HPDE6-E6E7 (cell line): ENCODE measurements around the gene ATAD5.
"Not testable (repeated sequence)": the region's sequence is repeated elsewhere in the genome, so short reads cannot be mapped to it uniquely, and the experiment has no call there.

Experiments
- DNase-seq: peaks from one replicate; pipeline ENCODE4 v3.0.0; 2011; ENCODE audit warnings: missing footprints; ENCODE audit errors: extremely low spot score

The ATAD5 gene

DNA sequence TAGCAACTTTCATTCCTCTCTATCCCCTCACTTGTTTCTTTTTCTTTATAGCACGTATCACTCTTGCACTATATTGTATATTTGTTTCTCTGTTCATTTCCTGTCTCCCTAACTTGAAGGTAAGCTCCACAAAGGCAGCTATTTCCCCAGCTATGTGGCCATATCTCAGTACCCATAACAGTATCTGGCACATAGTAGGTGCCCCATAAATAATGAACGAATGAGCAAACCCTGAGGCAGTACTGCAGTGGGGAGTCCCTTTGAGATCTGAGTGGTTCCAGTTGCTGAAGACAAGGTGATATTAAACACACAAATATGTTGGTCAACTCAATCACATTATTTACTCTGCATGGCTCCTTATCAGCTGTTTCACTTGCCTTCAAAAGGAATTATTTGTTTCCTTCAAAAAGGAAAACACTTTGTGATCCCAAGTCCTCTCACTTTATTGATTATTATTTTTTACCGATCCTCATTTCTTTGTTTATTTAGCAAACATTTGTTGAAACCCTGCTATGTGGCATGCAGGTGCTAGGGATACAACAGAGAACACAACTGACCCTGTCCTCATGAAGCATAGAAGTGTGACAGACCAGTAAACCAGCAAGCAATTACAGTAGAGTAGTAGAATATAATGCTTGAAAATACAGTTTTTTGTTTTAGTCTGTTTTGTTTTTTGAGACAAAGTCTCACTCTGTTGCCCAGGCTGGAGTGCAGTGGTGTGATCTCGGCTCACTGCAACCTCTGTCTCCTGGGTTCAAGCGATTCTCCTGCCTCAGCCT lies 84.3 kb downstream of the ATAD5 start:
- no peak for DNase-seq

DNA sequence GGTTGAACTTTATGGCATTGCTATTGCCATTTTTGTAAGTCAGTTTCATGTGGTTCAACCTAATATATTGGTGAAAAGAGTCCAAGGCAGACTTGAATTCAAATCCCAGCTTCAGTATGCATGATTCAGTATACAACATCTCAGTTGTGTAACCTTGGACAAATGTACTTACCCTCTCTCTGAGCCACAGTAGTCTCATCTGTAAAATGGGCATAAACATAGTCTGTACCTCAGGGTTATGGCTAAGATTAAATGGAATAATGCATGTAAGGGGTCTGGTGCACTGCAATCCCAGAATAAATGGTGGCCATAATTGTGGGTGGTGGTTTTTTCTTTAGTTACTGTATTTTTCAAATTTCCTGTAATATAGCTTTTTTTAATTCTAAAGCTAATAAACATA lies 85.3 kb downstream of the ATAD5 start:
- DNase-seq = no peak

DNA sequence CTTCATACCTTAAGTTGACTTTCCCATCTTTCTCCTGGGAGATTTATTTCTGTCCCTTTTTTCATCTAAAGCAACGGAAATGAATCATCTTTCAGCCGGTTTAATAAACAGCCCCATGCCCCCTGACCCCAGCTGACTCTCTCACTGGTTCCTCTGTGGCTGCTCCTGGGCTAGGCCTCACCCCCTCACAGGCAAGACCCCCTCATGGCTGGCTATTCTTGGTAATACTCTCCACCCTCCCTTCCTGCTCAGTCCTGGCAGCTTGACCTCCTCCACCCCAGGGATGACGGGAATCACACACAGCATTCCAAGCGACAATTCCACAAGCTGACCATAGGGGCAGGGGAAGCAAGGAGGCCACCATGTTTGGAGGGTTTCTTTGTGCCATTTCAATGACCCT lies 88.5 kb downstream of the ATAD5 start:
- DNase-seq = no peak

DNA sequence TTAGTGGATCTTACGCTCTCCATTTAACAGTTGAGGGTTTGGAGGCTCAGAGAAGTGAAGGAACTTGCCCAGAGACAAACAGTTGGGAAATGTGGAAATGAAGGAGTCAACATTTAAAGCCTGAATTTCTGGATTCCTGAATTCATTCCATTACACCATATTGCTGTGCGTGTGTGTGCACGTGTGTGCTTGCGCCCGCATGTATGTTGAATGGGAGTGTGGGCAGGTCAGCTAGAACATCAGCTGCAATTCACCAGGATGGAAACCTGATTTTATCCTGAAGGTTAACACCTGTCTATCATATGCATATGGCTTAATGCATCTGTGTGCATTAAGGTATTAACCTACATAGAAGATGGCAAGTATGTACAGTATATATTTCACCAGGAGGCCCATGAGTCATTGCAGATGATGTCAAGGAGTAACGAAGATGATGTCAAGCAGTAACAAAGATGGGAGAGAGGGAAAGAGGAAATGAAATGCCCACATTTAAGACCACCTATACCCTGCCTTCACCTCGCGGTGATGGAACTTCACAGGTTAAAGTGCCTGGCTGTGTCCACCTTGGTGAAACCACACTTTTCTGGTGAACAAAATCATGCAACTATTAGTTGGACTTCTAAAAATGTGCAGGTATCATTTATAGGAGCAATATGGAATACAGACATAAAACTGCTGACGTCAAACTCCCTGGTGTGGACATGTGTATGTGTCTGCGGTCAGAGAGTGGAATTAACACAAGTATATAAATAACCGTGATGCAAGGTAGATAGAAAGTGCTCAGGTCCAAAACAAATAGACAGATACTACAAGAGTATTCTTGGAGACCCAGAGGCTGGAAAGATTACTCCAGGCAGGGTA lies 89.1 kb downstream of the ATAD5 start:
- DNase-seq = no peak

DNA sequence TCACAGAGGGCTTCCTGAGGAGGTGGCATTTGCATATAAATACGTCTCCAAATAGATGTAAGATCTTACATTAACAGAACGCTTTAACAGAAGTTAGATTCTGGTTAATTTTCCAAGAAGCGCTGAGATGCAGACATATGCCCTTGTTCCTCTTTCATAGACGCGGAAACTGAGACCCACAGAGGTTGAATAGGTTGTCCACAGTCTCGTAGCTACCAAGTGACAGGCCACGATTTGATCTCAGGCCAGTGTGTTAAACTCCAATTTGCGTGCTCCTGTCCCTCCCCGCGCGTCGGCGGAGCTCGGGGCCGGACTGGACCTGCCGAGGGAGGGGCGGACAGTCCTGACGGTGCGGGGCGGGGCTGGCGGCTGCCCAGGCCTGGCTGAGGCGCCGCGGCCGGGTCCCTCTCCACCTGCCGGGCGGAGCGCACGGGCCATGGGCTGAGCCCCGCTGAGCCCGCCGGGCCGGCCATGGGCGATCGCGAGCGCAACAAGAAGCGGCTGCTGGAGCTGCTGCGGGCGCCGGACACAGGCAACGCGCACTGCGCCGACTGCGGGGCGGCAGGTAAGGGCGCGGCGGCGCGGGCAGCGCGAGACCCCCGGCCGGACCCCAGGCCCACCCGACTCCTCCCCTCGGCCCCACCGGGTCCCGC lies 89.9 kb downstream of the ATAD5 start, which contains the start of gene ADAP2:
Gene ADAP2, plus strand, starts transcription at position 402 of the 653 bp plus-strand sequence. Its CDS starts 70 bp downstream, at position 472.
- DNase-seq = no peak

DNA sequence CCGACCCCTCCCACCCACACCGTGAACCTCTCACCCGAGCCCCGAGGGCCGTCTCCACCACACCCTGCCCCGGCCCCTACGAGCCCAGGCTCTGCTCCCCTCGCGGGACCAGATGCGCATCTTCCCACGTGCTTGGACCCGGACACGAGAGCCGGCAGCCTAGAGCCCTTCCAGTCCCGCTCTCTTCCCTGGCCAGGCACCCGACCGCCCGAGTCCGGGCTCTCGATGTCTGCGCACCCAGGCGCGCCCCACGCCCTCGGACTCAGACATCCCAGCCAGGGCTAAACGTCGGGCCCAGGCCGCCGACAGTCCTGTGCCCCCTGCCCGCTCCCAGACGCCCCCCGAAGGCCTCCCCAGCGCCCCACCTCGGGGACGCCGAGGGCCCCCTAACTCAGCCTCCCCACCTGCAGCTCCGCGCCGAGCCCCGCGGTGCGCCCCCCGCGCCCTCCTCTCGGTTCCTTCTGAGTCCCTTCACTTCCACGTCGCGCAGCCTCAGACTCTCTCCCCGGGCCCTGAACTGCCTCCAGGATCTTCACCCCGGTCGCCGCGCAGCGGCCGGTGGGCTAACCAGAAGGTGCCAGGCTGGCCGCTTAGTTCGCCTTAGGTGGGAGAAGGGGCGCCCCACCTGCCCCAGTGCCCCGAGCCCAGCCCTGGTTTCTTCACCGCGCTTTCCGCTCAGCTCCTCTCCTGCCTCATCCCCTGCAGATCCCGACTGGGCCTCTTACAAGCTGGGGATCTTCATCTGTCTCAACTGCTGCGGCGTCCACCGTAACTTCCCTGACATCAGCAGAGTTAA lies 90.7 kb downstream of the ATAD5 start:
- DNase-seq = no peak

DNA sequence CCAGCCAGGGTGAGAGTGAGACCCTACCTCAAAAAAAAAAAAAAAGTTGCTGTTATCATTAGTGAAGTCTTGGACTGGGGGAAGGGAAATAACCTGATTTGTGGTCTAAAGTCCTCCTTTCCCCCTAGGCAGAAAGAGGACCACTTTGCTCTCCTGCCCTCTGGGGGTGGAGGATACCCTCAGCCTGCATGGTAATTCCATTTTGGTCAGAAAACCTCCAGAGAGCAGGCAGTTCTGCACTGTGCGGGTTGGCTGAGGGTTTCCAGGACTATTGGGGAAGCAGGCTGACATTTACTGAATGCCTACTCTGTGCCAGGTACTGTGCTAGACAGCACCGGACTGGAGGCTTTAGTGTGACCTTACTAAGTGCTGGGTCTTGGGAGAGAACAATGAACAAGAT lies 92.6 kb downstream of the ATAD5 start:
- DNase-seq = no peak

DNA sequence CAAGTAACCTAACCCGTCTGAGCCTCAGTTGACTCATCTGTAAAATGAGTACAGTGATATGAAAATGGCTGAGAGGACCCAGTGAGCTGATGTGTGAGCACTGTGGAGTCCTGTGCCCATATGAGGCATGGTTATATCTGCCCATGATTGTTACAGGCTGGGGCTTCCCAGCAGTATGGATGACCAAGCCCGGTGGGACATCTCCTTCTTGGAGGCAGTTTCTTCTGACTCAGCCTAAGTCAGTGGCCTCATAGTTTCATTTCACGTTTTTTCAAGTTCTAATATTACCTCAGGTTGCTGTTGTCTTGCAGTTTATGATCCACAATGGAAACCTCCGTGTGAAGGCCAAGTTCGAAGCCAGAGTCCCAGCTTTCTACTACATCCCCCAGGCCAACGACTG lies 94.8 kb downstream of the ATAD5 start:
- DNase-seq = no peak

DNA sequence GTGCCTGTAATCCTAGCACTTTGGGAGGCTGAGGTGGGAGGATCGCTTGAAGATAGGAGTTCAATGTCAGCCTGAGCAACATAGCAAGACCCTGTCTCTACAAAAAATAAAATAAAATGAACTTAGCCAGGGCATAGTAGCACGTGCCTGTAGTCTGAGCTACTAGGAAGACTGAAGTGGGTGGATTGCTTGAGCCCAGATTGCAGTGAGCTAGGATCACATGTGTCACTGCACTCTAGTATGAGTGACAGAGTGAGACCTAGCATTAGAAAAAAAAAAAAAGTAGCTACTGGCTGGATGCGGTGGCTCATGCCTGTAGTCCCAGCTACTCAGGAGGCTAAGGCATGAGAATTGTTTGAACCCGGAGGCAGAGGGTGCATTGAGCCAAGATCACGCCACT lies 96.0 kb downstream of the ATAD5 start:
- no peak for DNase-seq

DNA sequence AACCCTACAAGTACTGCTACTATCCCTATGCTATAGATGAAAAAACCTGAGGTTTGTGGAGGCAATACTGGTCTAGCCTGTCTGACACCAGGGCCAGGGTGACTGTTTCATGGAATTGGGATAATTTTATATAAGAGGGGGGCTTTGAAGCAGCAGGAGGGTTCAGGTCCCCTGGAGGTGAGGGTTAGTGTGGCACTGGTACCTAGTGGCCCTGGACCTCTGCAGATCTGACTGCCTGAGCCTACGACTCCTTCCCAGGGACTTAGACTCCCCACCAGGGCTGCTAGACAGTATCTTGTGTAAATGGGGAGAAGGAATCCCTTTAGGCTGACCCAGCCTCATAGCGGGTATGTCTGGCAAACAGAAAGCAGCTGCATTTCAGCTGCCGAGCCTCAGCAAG lies 96.8 kb downstream of the ATAD5 start:
- DNase-seq = no peak

DNA sequence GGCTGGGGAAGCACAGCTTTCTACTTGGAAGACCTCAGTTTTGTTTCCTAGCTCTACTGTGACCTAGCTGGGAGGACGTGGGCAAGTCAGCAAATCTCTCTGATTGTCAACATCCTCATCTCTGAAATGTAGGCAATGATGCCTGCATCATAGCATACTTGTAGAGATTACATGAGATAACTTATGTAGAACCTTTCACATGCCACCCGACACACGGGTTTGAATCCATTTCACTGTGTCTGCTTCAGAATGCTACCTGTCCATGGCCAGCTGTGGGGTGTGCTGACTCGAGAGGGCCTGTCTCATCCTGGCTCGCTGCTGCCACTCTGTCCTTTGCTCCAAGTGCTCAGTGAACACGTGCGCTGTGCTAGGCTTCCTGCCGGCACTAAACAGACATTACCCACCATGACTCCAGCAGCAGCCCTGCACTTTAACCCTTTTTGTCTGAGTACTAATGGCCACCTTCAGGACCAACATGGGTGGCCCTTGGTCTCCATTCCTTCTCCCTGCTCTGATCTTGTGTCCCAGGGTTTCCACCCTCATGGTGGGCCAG lies 97.4 kb downstream of the ATAD5 start:
- DNase-seq = no peak

DNA sequence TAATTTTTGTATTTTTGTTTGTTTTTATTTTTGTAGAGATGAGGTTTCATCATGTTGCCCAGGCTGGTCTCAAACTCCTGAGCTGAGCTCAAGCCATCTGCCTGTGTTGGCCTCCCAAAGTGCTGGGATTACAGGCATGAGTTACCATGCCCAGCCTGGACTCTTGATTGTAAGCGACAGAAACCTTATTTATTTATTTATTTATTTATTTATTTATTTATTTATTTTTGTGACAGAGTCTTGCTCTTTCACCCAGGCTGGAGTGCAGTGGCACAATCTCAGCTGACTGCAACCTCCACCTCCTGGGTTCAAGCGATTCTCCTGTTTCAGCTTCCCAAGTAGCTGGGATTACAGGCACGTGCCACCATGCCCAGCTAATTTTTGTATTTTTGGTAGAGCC lies 98.1 kb downstream of the ATAD5 start:
- DNase-seq = not testable (repeated sequence)

DNA sequence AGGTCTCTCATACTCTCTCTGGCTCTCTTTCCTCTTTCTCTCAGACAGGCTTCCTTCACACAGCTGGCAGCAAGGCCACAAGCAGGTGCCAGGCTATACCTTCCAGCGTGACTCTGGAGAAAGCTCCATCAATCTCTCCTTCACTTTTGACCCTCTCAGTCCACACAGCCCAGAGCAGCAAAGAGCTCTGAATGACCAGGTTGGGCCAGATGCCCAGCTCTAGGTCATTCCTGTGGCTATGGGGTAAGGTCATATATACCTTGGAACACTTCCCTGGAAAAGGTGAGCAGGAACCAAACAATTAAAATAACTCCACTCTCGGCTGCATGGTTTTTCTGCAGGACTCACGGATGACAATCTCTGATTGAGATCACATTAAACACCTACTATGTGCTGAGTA lies 98.7 kb downstream of the ATAD5 start:
- DNase-seq = no peak

DNA sequence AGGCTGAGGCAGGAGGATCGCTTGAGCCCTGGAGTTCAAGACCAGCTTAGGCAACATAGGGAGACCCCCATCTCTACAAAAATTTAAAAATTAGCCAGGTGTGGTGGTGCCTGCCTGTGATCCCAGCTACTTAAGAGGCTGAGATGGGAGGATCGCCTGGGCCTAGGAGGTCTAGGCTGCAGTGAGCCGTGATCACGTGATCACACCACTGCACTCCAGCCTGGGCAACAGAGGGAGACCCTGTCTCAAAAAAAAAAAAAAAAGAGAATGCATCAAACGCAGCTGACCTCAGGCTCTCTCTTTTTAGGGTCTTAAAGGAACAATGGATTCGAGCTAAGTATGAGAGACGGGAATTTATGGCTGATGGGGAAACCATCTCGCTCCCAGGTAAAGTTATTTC lies 99.8 kb downstream of the ATAD5 start:
- not testable (repeated sequence) for DNase-seq

DNA sequence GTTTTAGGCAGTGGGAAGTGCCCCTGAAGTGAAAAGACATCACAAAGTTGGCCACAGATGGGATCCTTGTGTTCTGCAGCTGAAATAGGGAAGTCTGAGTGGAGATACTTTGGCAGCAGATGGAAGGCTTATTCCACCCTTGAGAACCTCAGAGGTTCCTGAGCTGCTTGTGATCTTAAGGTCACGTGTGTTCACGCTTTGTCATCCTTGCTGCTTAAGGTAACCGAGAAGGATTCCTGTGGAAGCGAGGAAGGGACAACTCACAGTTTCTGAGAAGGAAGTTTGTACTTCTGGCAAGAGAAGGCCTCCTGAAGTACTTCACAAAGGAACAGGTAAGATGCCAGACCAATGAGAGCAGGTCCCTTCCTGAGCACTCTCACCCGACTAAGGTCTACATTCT lies 102.2 kb downstream of the ATAD5 start:
- DNase-seq = no peak

DNA sequence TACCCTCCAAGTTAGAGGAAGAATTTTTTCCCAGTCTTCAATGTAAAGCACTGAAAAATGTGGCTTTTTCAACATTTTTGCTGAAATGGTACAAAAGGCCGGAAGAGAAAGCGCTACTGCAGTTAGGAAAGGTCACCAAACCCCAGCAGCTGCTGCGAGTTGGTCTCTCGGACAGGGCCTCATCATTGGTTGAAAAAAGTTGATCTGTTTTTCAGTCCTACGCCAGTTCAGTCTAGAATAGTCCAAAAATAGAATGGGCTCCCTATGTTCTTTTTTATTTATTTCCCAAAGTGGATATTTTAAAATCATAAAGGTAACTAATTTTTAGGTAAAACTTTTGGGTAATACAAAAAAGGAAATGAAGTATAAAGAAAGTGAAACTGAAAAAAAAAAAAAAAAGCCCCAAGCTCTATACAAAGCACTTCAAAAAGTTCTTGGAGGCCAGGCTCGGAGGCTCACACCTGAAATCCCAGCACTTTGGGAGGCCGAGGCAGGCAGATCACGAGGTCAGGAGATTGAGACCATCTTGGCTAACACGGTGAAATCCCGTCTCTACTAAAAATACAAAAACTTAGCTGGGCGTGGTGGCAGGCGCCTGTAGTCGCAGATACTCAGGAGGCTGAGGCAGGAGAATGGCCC lies 107.4 kb downstream of the ATAD5 start:
- no peak for DNase-seq

DNA sequence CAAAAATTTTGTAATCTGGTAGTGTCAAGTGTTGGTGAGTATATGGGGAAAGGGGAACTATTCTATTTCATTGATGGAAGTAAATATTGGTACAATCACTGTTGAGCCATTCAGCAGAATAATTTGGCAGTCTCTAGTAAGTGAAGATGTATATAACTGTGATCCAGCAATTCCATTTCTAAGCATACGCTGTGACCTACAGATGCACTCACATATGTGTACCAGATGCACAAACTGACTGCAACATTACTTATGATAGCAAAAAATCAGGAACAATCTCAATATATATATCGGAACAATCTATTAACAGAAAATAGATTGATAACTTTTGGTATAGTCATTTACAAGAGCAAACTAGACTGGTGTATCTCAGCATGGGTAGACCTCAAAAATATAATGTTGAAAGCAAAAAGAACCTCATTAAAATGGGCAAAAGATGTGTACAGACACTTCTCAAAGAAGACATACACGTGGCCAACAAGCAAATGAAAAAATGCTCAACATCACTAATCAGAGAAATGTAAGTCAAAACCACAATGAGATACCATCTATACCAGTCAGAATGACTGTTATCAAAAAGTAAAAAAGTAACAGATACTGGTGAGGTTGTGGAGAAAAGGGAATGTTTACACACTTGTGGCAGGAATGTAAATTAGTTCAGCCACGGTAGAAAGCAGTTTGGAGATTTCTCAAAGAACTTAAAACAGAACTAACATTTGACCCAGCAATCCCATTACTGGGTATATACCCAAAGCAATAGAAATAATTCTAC lies 110.7 kb downstream of the ATAD5 start:
- DNase-seq = no peak
